ENCODE data around the gene GAL3ST3.
A peak's percentile ranks its signal among the peaks of the same experiment; 100 is the strongest.
"Not testable (repeated sequence)": the region's sequence is repeated elsewhere in the genome, so short reads cannot be mapped to it uniquely, and the experiment has no call there.

Gene GAL3ST3

GRCh38 chr11:66012946-66013761, 35.8 kb downstream of the GAL3ST3 start:
- DNase-seq (ENCODE audit: low read depth) = no peak

- DNase-seq (ENCODE audit: low read depth) = no peak
These were observed 36.5 kb downstream of the GAL3ST3 start for GRCh38 chr11:66012371-66012945.

- no peak for DNase-seq (ENCODE audit: low read depth)
These were observed 37.1 kb downstream of the GAL3ST3 start, which contains the start of gene CST6 for GRCh38 chr11:66011785-66012303. Gene CST6, plus strand, starts transcription at chr11:66012008. Its CDS starts 37 bp downstream, at chr11:66012045.

GRCh38 chr11:66011239-66011784, 37.6 kb downstream of the GAL3ST3 start:
- DNase-seq (ENCODE audit: low read depth) = no peak

- not testable (repeated sequence) for DNase-seq (ENCODE audit: low read depth)
These were observed 38.9 kb downstream of the GAL3ST3 start for GRCh38 chr11:66010036-66010435.

- no peak for DNase-seq (ENCODE audit: low read depth)
These were observed 40.4 kb downstream of the GAL3ST3 start for GRCh38 chr11:66008468-66009101.

- DNase-seq (ENCODE audit: low read depth) = no peak
These were observed 40.9 kb downstream of the GAL3ST3 start for GRCh38 chr11:66008095-66008467.

GRCh38 chr11:66007201-66007634, 41.7 kb downstream of the GAL3ST3 start:
- DNase-seq (ENCODE audit: low read depth) = no peak

- no peak for DNase-seq (ENCODE audit: low read depth)
These were observed 42.1 kb downstream of the GAL3ST3 start for GRCh38 chr11:66006891-66007176.

- DNase-seq (ENCODE audit: low read depth) = no peak
These were observed 42.6 kb downstream of the GAL3ST3 start for GRCh38 chr11:66006134-66006890.

GRCh38 chr11:66004186-66004585, 44.8 kb downstream of the GAL3ST3 start:
- DNase-seq (ENCODE audit: low read depth) = no peak

GRCh38 chr11:66003291-66003690, 45.7 kb downstream of the GAL3ST3 start:
- DNase-seq (ENCODE audit: low read depth) = no peak

GRCh38 chr11:66002648-66003225, 46.2 kb downstream of the GAL3ST3 start:
- DNase-seq (ENCODE audit: low read depth) = peak; percentile 61

- DNase-seq (ENCODE audit: low read depth) = peak; percentile 87
These were observed 46.9 kb downstream of the GAL3ST3 start, which contains the start of the genes BANF1 and EIF1AD for GRCh38 chr11:66001942-66002647. Gene BANF1, plus strand, starts transcription at chr11:66002503. Its CDS starts 748 bp downstream, at chr11:66003251. Gene EIF1AD, minus strand, starts transcription at chr11:66002157. Its CDS starts 1,768 bp downstream, at chr11:66000389.

GRCh38 chr11:65997286-65997685, 51.7 kb downstream of the GAL3ST3 start:
- DNase-seq (ENCODE audit: low read depth) = no peak

- DNase-seq (ENCODE audit: low read depth) = no peak
These were observed 56.9 kb downstream of the GAL3ST3 start for GRCh38 chr11:65992056-65992455.

All from stimulated activated CD4-positive, alpha-beta T cell treated with anti-CD3 and anti-CD28 coated beads, Interleukin-2, amount 100 ng/mL, for 4 hours (primary cell).